Astrocyte of the spinal cord (primary cell): Measurements from ENCODE around the gene TANK.

Experiments
- DNase-seq: peaks from one replicate; pipeline ENCODE4 v3.0.0; 2011; ENCODE audit warnings: low read depth, low spot score
- H3K4me3 ChIP-seq: 2 replicates; pipeline ENCODE4 v1.5.1; 2011; ENCODE audit warnings: low read depth, mild to moderate bottlenecking, low read length, moderate library complexity
- in situ Hi-C: cut with HindIII; loops from 2 replicates; pipeline ENCODE4 v1.10.0; 2017; ENCODE audit warnings: low sequenced_read_pairs
- TF ChIP-seq, protein P1 (sequence below): IDR thresholded peaks from 2 replicates; pipeline ENCODE4 v1.5.1; 2012; ENCODE audit warnings: low read depth, mild to moderate bottlenecking, low read length, inconsistent platforms

TANK gene

DNA sequence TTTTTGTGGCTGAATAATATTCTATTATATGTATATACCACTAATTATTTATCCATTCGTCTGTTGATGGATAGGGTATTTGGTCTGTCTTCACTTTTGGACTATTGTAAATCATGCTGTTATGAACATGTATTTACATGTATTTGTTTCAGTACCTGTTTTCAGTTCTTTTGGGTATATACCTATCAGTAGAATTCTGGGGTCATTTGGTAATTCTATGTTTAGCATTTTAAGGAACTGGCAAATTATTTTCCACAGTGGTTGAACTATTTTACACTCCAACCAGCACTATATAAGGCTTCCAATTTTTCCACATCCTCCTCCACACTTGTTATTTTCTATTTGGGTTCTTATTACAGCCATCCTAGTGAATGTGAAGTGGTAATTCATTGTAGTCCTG lies 12.4 kb upstream of the TANK start:
- no peak for DNase-seq
- H3K4me3 ChIP-seq: no peak overlapping the region
- in situ Hi-C loops: no loop called here
- TF ChIP-seq, protein P1, sequence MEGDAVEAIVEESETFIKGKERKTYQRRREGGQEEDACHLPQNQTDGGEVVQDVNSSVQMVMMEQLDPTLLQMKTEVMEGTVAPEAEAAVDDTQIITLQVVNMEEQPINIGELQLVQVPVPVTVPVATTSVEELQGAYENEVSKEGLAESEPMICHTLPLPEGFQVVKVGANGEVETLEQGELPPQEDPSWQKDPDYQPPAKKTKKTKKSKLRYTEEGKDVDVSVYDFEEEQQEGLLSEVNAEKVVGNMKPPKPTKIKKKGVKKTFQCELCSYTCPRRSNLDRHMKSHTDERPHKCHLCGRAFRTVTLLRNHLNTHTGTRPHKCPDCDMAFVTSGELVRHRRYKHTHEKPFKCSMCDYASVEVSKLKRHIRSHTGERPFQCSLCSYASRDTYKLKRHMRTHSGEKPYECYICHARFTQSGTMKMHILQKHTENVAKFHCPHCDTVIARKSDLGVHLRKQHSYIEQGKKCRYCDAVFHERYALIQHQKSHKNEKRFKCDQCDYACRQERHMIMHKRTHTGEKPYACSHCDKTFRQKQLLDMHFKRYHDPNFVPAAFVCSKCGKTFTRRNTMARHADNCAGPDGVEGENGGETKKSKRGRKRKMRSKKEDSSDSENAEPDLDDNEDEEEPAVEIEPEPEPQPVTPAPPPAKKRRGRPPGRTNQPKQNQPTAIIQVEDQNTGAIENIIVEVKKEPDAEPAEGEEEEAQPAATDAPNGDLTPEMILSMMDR: no peak

DNA sequence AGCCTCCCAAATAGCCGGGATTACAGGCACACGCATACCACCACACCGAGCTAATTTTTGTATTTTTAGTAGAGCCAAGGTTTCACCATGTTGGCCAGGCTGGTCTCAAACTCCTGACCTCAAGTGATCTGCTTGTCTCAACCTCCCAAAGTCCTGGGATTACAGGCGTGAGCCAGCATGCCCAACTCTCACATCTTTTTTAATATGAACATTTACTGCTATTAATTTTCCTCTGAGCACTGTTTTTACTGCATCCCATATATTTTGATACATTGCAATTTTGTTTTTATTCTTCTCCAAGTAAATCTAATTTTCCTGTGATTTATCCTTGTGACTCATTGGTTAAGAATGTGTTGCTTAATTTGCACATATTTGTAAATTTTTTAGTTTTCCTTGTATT lies 9.5 kb upstream of the TANK start:
- no peak for DNase-seq
- H3K4me3 ChIP-seq: no peak overlapping the region
- TF ChIP-seq, protein P1: no peak
- in situ Hi-C loops: no loop called here

DNA sequence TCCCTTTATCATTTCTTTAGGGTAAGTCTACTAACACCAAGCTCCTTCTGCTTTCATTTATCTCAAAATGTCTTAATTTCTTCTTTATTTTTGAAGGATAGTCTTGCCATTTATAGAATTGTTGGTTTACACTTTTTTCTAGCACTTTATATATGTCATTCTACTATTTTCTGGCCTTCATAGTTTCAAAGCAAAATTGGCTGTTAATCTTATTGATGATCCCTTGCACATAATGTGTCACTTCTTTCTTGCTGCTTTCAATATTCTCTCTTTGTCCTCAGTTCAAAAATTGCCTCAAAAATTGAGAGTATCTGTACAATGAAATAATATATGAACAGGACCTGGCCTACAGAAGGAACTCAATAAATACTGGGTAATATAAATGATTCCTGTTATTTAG lies 7.9 kb upstream of the TANK start:
- in situ Hi-C loops: no loop called here
- no peak for DNase-seq
- TF ChIP-seq, protein P1: no peak
- H3K4me3 ChIP-seq: no peak overlapping the region

DNA sequence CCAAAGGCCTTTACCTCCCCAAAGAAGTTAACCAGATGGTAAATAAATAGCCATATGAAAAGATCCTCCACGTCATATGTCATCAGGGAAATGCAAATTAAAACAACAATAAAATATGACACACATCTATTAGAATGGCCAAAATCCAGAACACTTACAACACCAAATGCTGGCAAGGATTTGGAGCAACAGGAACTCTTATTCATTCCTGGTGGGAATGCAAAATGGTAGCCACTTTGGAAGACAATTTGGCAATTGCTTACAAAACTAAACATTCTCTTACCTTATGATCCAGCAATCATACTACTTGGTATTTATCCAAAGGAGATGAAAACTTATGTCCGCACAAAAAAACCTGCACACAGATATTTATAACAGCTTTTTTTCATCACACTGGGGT lies 1.3 kb upstream of the TANK start:
- in situ Hi-C loops: no loop called here
- DNase-seq: no peak
- TF ChIP-seq, protein P1: no peak
- no peak overlapping the region for H3K4me3 ChIP-seq

DNA sequence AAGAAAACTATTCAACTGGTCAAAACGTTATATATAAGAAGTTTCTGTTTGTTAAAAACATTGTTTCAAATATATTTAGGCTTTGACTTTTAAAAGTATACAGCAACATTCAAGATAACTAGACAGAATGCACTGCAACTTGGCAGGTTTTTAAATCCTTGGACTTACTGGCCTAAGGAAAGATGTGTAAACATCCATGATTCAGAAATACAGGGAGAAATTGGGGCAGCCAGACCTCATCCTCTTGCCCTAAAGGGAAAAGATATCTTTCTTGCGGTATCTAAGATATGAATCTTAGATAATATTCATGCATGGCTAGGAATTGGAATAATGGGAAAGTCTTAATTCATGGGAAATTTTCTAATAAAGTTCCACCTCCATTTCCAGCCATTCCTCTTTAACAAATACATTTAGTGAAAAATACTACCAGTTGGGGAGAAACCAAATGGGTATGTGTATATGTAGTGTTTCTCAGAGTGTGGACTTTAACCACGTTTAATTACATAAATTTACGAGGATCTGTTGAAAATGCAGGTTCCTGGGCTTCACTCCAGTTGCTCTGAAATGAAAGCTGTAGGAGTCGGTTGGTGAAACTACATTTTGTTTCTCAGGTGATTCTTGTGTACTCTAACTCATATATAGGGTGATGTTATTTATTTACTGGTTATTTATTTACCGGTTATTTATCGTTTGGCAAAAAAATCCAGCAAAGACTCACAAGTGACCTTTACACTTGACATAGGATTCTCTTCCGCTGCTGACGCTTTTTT lies 587 bp upstream of the TANK start:
- in situ Hi-C loops: no loop called here
- peak overlapping the region; percentile 94 for H3K4me3 ChIP-seq
- TF ChIP-seq, protein P1: no peak
- DNase-seq: no peak

DNA sequence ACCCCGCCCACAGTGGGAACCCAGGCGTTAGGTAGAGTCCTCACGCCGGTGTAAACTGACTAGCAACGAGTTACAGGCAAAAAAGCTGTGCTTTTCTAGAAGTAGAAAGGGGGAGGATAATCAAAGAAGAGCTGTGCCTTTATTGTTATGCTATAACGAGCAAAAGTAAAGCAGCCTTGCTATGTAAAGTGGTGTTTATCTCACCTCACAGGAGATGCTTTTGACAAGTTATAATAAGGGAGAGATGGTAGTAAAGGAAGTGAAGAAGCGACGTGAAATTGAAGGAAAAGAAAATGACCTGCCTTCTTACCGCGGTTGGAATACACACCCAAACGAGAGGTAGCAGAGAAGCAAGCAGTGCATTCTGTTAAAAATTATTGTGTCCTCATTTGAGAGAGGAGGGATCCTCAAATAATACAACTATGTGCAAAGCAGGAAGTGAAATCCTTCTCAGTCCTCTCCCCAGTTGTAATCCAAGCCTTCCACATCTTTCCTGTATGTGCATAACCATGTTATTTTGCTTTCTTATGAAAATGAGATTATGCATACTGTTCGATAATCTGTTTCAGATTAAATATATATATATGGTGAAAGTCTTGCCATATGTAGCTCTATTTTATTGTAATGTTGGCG lies 962 bp downstream of the TANK start:
- in situ Hi-C loops: no loop called here
- DNase-seq: no peak
- TF ChIP-seq, protein P1: no peak
- peak overlapping the region; percentile 94 for H3K4me3 ChIP-seq
